ENCODE data around the gene KIAA0753. TPM values are rescaled to one million over a fixed set of nuclear protein-coding genes. Genes with fewer than 3 reads are reported as not detected.
A peak's percentile ranks its signal among the peaks of the same experiment; 100 is the strongest.

Gene KIAA0753
- total and polyA plus RNA-seq, 2 of the 13 experiments (the other 11 are each of a cell fraction or from before 2014, with no cell fraction given) = 5.2 to 9.1 TPM

- CTCF ChIA-PET (ENCODE audit: low intra/inter-chr PET ratio, low total read pairs) = no interaction called here
- H3K4me2 ChIP-seq (ENCODE audit: low read depth, low read length) = peak overlapping the region; percentile 75
Measured at GRCh38 chr17:6548578-6549330, 91.8 kb downstream of the KIAA0753 start.

More at GRCh38 chr17:6548578-6549330, 91.8 kb downstream of the KIAA0753 start:
- ATAC-seq = peak; percentile 85
- Histone ChIP-seq H3K79me2 (ENCODE audit: insufficient read depth, low read length) (no peaks in the 10 kb centered on the region), H3K4me3 (replicated peaks in 1 of 3; ENCODE audit: insufficient read depth in 1 of 3, low read depth in 2 of 3, low read length in 3 of 3) (peak overlapping the region in 1 of 3 experiments; percentile 53; a peak in 1 of 6 replicates), H3K27me3 (ENCODE audit: control insufficient read depth in 1 of 2, insufficient read depth in 2 of 2, low read length in 2 of 2) (peaks cover 0 to 8% of the 10 kb centered on the region in 2 experiments; a peak in 4 of 5 replicates), H3K9me3 (ENCODE audit: low read length) (no peaks in the 10 kb centered on the region), H3K36me3 (replicated peaks in 1 of 2; ENCODE audit: control insufficient read depth in 1 of 2, insufficient read depth in 2 of 2, low read length in 2 of 2) (no peaks in the 10 kb centered on the region), H3K9ac (ENCODE audit: insufficient read depth, low read depth, low read length) (peak overlapping the region; percentile 21; the same call in 1 of the 2 replicates), H2AFZ (ENCODE audit: low read length) (no peak overlapping the region), H4K20me1 (ENCODE audit: insufficient read depth, low read length) (no peaks in the 10 kb centered on the region), H3K4me1 (ENCODE audit: insufficient read depth, low read length) (peaks cover 24% of the 10 kb centered on the region), H3K27ac (ENCODE audit: extremely low read length, insufficient read depth, low read length) (no peak overlapping the region)
- DNase-seq (ENCODE audit: low spot score) = peak; percentile 53
- POLR2A ChIA-PET = no interaction called here
- BruUV-seq (replicated peaks) = no TSS peak
- in situ Hi-C loops (cut with HindIII; ENCODE audit: extremely low pct_ligation_motif_present, low pct_unique_long_range_greater_than_20kb) = no loop called here
- no peak for FAIRE-seq
- TF ChIP-seq ZNF441 (CRISPR knock-in tag; IDR thresholded peaks at IDR 0.05; ENCODE audit: borderline replicate concordance) (peak; percentile 18; the same call in 1 of the 2 replicates), ZNF576 (CRISPR knock-in tag; IDR thresholded peaks at IDR 0.05) (no peak), STAT6 (CRISPR knock-in tag; IDR thresholded peaks at IDR 0.05; ENCODE audit: borderline replicate concordance) (no peak), ZNF292 (CRISPR knock-in tag; IDR thresholded peaks at IDR 0.05; ENCODE audit: borderline replicate concordance, low read depth) (0 out of 2 replicates have a peak, but pooled peaks have one; percentile 58), CREB1 (IDR thresholded peaks at IDR 0.05) (0 out of 2 replicates have a peak, but pooled peaks have one; percentile 29), CREB1 (CRISPR knock-in tag; IDR thresholded peaks at IDR 0.05) (no peak), FOXP4 (CRISPR knock-in tag; IDR thresholded peaks at IDR 0.05) (no peak), FOXA3 (CRISPR knock-in tag; IDR thresholded peaks at IDR 0.05) (0 out of 2 replicates have a peak, but pooled peaks have one; percentile 12)
- WGBS (ENCODE audit: low lambda C conversion rate) = 8% methylated on average over 8 of the region's 11 CpGs
- intact Hi-C loops (cut with micrococcal nuclease; ENCODE audit: unreplicated experiment) = no loop called here
